Measurements from ENCODE around the gene RYK. TPM values are rescaled to one million over a fixed set of nuclear protein-coding genes. Genes with fewer than 3 reads are reported as not detected.

RYK gene
- polyA plus RNA-seq, 1 of the 3 experiments (the other 2 are of a cell fraction): 25.9 TPM

DNA sequence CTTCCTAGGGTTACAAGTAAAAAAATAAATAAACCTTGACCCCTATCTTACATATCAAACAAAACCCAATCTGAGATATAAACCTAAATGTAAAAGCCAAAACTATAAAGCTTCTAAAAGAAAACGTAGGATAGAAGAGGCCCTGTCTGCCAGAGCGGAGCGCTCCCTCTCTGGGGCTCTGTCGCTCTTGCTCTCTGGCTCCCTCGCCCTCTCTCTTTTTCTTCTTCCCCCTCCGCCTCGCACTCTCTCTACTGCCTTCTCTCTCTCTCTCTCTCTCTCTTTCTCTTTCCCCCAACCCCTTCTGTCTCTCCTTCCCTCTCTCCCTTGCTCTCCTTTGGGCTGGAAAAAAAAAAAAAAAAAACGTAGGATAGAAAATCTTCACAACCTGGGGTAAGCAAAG lies 21.6 kb downstream of the RYK start:
- ChIA-PET POLR2A (no interaction called here), CTCF (interaction anchor here (1.7 to 4.1 kb wide), 2 partner anchors 12 to 17 kb away, joined by 3 to 25 read pairs; no protein-coding TSS in a partner anchor)
- Histone ChIP-seq H3K9me2 (no peaks in the 10 kb centered on the region), H3K4me3 (ENCODE audit: low read depth in 2 of 2, low read length in 1 of 2) (no peak overlapping the region), H3K36me3 (replicated peaks in 1 of 2; ENCODE audit: control insufficient read depth in 1 of 2, insufficient read depth in 2 of 2, low read length in 1 of 2) (no peaks in the 10 kb centered on the region), H3K4me2 (no peak overlapping the region), H3K4me1 (ENCODE audit: control insufficient read depth in 1 of 2, insufficient read depth in 2 of 2, low read depth in 1 of 2, low read length in 1 of 2) (peaks cover 2 to 6% of the 10 kb centered on the region in 2 experiments; a peak in 3 of 4 replicates), H3K27ac (ENCODE audit: low read depth in 2 of 2, low read length in 1 of 2) (no peak overlapping the region), H3F3A (replicated peaks; ENCODE audit: insufficient read depth) (no peaks in the 10 kb centered on the region), H3K9ac (no peak overlapping the region), H3K9me3 (no peaks in the 10 kb centered on the region), H3K79me2 (ENCODE audit: insufficient read depth) (peaks cover 99% of the 10 kb centered on the region), H4K20me1 (ENCODE audit: insufficient read depth) (peaks cover 84% of the 10 kb centered on the region), H3K27me3 (ENCODE audit: insufficient read depth) (no peaks in the 10 kb centered on the region), H2AFZ (ENCODE audit: low read depth) (no peak overlapping the region)
- TF ChIP-seq SMC3 (IDR thresholded peaks at IDR 0.05; ENCODE audit: low read depth, low read length) (no peak), FOXM1 (IDR thresholded peaks at IDR 0.05; ENCODE audit: low read depth) (no peak), FOSL2 (IDR thresholded peaks at IDR 0.05; ENCODE audit: borderline replicate concordance, low read depth) (no peak), POLR2AphosphoS5 (IDR thresholded peaks at IDR 0.05; ENCODE audit: low read depth, low read length) (no peak), CHD2 (IDR thresholded peaks at IDR 0.05; ENCODE audit: low read length, partially characterized antibody) (no peak), EP300 (IDR thresholded peaks at IDR 0.05; ENCODE audit: borderline replicate concordance in 1 of 2, low read depth in 1 of 2, low read length in 1 of 2) (no peak), RAD21 (IDR thresholded peaks at IDR 0.05; ENCODE audit: low read length) (no peak), YY1 (IDR thresholded peaks at IDR 0.05; ENCODE audit: low read depth) (no peak), NFIC (IDR thresholded peaks at IDR 0.05; ENCODE audit: borderline replicate concordance) (no peak)
- TF ChIP-seq, protein P1, sequence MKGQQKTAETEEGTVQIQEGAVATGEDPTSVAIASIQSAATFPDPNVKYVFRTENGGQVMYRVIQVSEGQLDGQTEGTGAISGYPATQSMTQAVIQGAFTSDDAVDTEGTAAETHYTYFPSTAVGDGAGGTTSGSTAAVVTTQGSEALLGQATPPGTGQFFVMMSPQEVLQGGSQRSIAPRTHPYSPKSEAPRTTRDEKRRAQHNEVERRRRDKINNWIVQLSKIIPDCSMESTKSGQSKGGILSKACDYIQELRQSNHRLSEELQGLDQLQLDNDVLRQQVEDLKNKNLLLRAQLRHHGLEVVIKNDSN (IDR thresholded peaks at IDR 0.05; ENCODE audit: borderline replicate concordance, low read depth): no peak
- DNase-seq: no peak
- WGBS (ENCODE audit: low lambda C conversion rate): 97% methylated on average over 8 of the region's 8 CpGs

DNA sequence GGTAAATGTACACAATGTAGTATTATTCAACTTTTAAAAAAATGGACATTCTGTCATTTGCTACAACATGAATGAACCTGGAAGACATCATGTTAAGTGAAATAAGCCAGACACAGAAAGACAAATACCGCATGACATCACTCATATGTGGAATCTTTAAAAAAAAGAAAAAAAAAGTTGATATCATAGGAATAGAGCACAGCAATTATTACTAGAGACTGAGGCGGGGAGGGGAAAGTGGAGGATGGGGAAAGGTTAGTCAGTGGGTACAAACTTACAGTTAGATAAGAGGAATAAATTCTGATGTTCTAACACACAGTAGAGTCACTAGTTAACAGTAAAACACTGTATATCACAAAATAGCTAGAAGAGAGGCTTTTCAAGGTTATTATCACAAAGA lies 22.2 kb downstream of the RYK start:
- ChIA-PET POLR2A (no interaction called here), CTCF (interaction anchor here (1.7 kb wide), 1 partner anchor 13 kb away, joined by 3 read pairs; no protein-coding TSS in a partner anchor)
- Histone ChIP-seq H3F3A (replicated peaks; ENCODE audit: insufficient read depth) (no peaks in the 10 kb centered on the region), H3K9me2 (no peaks in the 10 kb centered on the region), H3K9ac (no peak overlapping the region), H3K79me2 (ENCODE audit: insufficient read depth) (peaks cover 99% of the 10 kb centered on the region), H3K4me1 (ENCODE audit: control insufficient read depth in 1 of 2, insufficient read depth in 2 of 2, low read depth in 1 of 2, low read length in 1 of 2) (peaks cover 2 to 6% of the 10 kb centered on the region in 2 experiments; a peak in 3 of 4 replicates), H3K27me3 (ENCODE audit: insufficient read depth) (no peaks in the 10 kb centered on the region), H4K20me1 (ENCODE audit: insufficient read depth) (peaks cover 84% of the 10 kb centered on the region), H3K36me3 (replicated peaks in 1 of 2; ENCODE audit: control insufficient read depth in 1 of 2, insufficient read depth in 2 of 2, low read length in 1 of 2) (no peaks in the 10 kb centered on the region), H3K27ac (ENCODE audit: low read depth in 2 of 2, low read length in 1 of 2) (no peak overlapping the region), H2AFZ (ENCODE audit: low read depth) (no peak overlapping the region), H3K4me3 (ENCODE audit: low read depth in 2 of 2, low read length in 1 of 2) (no peak overlapping the region), H3K9me3 (no peaks in the 10 kb centered on the region), H3K4me2 (no peak overlapping the region)
- TF ChIP-seq FOSL2 (IDR thresholded peaks at IDR 0.05; ENCODE audit: borderline replicate concordance, low read depth) (no peak), MEF2A (IDR thresholded peaks at IDR 0.05; ENCODE audit: borderline replicate concordance, low read depth) (no peak), NFIC (IDR thresholded peaks at IDR 0.05; ENCODE audit: borderline replicate concordance) (no peak), SIN3A (IDR thresholded peaks at IDR 0.05; ENCODE audit: borderline replicate concordance, low read depth, low read length) (no peak), YY1 (IDR thresholded peaks at IDR 0.05; ENCODE audit: low read depth) (no peak), RFX5 (IDR thresholded peaks at IDR 0.05; ENCODE audit: low read length) (no peak), FOXM1 (IDR thresholded peaks at IDR 0.05; ENCODE audit: low read depth) (no peak)
- TF ChIP-seq, protein P2, sequence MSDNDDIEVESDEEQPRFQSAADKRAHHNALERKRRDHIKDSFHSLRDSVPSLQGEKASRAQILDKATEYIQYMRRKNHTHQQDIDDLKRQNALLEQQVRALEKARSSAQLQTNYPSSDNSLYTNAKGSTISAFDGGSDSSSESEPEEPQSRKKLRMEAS (IDR thresholded peaks at IDR 0.05; ENCODE audit: low read depth): no peak
- no peak for DNase-seq
- 95% methylated on average over 2 of the region's 2 CpGs for WGBS (ENCODE audit: low lambda C conversion rate)
